NCI-H1105 (cell line): ENCODE results near the gene ZCRB1.
"Not testable (repeated sequence)": the region's sequence is repeated elsewhere in the genome, so short reads cannot be mapped to it uniquely, and the experiment has no call there.

Source experiments
- DNase-seq: peaks from one replicate; lab custom pipeline; 2025; lab: John Stamatoyannopoulos, UW

The ZCRB1 gene, protein sequence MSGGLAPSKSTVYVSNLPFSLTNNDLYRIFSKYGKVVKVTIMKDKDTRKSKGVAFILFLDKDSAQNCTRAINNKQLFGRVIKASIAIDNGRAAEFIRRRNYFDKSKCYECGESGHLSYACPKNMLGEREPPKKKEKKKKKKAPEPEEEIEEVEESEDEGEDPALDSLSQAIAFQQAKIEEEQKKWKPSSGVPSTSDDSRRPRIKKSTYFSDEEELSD

GRCh38 chr12:42325653-42326474 is at the start of gene ZCRB1, which contains the start of gene PPHLN1:
Gene ZCRB1 (minus strand): TSS chr12:42326094. CDS start chr12:42324102, 1,992 bp downstream.
Gene PPHLN1 (plus strand): TSS chr12:42326167. CDS start chr12:42335903, 9,736 bp downstream.
- DNase-seq = peak; percentile 85

DNA sequence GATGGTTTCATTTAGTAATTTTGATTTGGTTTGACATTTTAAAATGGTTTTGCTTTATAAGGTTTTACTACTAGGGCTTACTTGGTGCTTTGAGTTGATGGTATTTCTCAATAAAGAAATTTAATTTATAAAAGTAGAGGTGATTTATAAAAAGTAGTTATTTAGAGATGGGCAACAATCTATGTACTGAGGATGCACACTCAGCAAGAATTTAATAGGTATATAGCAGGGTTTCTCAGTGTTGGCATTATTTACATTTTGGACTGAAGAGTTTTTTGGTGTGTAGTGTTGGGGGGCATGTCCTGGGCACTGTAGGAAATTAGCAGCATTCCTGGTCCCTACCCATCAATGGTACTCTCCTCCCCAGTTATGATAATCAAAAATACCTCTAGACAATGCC is 47.8 kb upstream of the ZCRB1 start:
- DNase-seq = no peak

DNA sequence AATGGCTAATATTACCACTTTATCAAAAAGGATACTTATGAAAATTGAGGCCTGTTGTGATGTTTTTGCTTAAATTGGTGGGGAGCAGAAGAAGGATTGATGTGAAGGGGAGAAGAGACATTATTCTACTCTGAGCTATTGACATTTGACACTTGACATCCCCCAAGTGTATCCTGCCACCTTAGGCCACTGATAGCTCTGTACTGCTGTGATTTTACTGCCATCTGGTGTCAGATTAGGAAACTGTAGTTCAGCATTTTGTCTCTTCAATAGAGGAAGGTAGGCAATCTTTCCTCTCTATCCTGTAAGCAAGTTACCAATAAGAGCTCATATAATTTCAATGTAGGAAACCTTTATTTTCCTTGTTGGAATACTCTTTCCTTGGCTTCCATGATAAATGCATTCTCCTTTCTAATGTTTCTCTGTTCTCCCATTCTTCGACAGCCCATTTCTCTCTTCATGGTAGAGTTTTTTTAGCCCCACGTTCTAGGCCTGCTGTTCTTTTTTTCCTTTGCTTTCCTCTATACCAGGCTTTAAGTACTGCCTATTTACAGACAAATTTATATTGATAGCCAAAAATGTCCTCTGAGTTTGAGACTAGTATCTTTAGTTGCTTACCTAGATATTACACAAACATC is 46.4 kb upstream of the ZCRB1 start:
- DNase-seq = peak; percentile 63

DNA sequence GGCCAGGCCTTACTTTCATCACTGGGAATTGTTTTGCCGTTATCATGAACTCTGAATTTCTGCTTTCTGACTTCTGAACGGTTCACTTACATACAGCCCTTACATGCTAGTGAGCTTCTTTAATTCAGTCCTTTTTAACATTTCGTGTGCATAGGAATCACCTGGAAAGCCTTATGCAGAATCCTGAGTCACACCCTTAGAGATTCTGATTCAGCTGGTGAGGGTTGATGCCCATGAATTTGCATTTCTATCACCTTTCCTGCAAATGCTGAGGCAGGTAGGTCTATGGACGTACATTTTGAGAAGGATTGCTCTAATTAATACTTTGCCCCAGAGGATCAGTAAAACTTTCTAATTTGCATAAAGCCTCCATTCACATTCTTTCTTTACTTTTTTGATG is 44.1 kb upstream of the ZCRB1 start:
- DNase-seq = no peak

DNA sequence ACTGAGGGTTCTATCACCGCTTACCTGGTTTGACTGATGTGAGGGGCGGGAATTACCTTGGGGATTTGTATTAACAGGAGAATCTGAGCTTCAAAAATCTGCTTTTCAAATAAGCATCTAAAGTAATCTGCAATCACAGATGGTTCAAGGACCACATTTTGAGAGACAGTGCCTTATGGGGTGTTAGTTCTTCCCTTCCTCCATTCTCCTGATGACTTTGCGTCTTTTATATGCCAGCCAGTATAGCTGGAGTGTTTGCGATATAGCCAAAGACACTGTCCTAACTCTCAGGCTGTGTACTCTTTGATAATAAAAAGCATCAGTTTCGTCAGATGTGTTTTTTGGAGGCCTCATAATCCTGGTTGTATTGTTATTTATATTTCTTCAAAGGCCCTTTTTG is 39.6 kb upstream of the ZCRB1 start:
- no peak for DNase-seq

DNA sequence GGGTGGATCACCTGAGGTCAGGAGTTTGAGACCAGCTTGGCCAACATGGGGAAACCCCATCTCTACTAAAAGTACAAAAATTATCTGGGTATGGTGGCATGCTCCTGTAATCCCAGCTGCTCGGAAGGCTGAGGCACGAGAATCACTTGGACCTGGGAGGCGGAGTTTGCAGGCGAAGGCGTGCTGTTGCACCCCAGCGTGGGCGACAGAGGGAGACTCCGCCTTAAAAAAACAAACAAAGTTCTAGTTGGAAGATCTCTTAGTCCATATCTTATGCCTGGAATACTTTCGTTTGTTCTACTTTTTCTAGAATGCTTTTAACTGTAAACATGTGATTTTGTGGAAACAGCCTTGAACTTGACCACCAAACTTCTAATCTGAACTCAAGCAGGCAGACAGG is 38.8 kb upstream of the ZCRB1 start:
- no peak for DNase-seq

DNA sequence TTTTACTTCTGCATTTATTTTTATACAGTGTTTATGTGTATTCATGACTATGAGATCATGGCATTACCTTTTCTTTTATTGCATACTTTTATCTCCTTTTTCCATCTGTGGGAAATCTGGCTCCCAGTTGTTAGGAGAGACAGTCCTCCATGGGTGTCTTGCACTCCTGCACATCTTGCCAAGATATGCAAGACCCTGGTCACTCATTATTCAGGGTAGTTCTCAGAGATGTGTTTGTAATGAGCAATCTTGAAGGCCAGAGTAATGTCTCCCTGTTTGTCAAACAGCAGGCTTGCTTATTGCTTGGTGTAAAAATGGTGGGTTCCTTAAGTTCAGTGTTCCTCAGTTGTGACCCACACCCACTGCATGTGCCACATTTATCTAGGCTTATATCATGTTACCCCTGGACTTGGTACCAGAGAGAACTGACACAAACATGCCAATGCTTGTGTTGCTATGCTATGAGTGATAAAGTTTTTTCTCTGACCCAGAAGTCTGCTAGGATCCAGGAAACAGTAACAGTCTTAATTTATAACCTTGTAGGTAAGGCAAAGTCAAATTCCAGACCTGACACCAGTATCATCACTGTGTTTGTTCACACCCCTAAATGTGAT is 36.9 kb upstream of the ZCRB1 start:
- no peak for DNase-seq

- no peak for DNase-seq
Measured at GRCh38 chr12:42361909-42362646, 36.2 kb upstream of the ZCRB1 start.

- DNase-seq = no peak
Measured at GRCh38 chr12:42360747-42361403, 35.0 kb upstream of the ZCRB1 start.

DNA sequence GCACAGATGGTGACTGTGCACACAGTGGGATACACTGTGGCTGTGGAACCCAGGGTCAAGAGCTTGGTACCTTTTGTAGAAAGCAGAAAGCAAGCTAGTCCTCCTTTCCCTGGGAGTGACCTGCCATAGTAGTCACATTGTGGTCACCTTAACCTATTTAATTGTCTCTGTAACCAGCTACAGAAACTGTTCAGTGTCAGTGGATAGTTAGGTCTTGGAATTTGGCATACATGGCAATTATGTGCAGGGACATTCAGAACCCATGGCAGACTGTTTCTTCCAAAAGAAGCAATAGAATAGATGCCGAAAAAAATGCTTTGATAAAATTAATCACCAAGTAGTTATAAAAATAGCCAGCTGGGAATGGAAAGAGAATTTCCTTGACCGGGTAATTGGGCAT is 30.4 kb upstream of the ZCRB1 start:
- no peak for DNase-seq

DNA sequence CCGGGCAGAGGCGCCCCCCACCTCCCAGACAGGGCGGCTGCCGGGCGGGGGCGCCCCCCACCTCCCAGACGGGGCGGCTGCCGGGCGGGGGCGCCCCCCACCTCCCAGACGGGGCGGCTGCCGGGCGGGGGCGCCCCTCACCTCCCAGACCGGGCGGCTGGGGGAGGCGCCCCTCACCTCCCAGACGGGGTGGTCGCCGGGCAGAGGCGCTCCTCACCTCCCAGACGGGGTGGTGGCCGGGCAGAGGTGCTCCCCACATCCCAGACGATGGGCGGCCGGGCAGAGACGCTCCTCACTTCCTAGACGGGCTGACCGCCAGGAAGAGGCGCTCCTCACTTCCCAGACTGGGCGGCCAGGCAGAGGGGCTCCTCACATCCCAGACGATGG is 24.1 kb upstream of the ZCRB1 start:
- DNase-seq = not testable (repeated sequence)

DNA sequence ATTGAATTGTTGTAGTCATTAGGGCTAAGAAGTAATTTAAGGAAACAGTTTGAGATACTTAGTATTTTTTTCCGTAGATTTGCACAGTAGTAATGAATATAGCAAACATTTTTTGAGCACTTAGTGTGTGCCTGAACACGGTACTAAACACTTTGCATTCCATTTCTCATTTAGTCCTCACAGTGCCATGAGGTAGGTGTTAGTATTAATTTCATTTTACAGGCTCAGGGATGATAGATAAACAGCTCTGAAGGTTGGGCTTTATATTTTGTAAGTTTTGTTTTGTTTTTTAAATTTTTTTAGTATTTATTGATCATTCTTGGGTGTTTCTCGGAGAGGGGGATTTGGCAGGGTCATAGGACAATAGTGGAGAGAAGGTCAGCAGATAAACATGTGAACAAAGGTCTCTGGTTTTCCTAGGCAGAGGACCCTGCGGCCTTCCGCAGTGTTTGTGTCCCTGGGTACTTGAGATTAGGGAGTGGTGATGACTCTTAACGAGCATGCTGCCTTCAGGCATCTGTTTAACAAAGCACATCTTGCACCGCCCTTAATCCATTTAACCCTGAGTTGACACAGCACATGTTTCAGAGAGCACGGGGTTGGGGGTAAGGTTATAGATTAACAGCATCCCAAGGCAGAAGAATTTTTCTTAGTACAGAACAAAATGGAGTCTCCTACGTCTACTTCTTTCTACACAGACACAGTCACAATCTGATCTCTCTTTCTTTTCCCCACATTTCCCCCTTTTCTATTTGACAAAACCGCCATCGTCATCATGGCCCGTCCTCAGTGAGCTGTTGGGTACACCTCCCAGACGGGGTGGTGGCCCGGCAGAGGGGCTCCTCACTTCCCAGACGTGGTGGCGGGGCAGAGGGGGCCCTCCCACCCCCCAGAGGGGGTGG is 23.5 kb upstream of the ZCRB1 start:
- not testable (repeated sequence) for DNase-seq

- no peak for DNase-seq
Measured at GRCh38 chr12:42346403-42347002, 20.6 kb upstream of the ZCRB1 start.

GRCh38 chr12:42343721-42344120 is 17.8 kb upstream of the ZCRB1 start:
- no peak for DNase-seq

GRCh38 chr12:42342028-42342427 is 16.1 kb upstream of the ZCRB1 start:
- no peak for DNase-seq

DNA sequence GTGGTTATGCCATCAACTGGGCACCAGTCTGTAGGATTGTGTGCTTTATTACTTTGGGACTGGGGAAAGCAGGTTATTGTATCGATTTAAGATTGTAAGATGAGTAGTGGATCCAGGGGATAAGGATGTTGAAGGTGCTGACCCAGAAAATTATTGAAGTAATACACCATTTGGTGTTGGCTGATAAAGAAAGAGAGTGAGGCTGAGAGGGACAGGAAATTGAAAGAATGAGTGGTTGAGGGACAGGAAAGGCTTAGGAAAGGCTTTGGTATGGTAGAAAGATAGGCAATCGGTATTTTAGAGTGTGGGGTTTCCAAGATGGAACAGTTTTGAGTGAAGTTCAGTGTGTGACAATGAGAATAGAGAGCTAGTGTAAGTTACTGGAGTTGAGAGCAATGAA is 12.4 kb upstream of the ZCRB1 start:
- DNase-seq = no peak

DNA sequence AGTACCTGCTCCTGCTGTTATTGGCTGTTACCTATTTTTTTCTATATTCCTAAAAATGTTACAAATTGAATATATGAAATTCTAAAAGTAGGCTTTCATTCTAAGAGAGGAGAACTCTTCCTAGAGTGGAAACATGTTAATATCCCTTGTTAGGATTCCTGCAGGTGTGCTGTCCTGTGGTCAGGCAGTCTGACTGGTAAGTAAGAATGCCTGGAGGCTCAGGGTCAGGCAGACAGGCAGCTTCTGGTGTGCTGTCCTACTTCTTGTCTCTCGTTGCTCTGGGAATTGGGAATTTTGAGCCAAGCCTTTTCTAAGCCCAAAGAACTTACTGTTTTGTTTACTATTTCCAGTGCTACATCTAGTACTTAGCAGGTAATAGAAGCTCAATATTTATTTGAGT is 10.4 kb upstream of the ZCRB1 start:
- DNase-seq = no peak

DNA sequence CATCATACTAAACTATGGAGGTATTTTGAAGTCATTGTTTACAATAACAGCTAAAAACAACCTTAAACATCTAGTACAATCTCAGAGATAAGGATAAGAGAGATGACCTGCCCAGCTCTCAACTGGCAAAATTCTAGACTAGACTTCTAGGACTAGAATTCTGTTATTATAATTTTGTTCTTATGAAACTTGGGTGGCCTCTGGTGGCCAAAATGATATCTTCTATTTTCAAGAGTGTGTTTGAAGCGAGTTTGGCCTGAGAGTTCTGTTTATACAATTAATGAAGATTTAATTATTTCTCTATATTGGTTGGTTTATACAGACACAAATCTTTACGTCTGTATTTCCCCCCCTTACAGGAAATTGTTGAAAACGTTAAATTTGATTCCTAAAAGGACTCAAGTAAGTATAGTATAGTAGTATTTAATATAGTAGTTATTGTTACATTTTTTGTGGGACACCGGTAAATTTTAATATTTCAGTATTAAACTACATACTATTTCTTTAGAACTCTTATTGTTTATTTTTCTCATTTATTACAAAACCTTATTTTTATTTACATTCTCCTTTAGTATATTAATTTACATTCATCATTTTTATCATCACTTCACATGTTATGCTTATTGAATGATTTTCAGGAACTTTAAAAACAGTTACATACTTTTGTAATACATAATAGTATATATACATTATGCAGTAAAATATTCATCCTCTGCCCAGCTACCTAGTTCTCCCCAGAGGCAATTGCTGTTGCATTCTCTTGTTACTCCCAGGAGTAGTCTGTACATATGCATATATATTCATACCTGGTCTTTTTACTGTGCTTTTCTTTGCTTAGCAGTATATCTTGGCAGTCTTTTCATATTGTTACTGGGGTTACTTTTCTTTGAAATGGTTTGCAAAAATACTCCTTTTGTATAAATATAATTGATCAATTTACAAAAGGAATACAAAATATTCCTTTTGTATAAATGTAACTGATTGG is 6.7 kb upstream of the ZCRB1 start:
- peak; percentile 40 for DNase-seq

DNA sequence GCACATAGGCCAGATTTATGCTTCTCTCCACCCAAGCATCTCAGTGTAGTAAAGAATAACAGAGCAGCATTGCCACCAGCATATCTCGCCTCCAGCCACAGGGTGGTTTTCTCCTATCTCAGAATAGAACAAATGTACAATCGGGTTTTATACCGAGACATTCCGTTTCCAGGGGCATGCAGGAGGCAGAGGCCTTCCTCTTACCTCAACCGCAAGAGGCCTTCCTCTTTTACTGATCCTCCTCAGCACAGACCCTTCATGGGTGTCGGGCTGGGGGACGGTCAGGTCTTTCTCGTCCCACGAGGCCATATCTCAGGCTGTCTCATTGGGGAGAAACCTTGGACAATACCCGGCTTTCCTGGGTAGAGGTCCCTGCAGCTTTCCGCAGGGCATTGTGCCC is 4.2 kb upstream of the ZCRB1 start:
- DNase-seq = not testable (repeated sequence)
